Non-pigmented ciliary epithelial cell (primary cell): ENCODE measurements around the gene TCEAL4.

Source experiments
- DNase-seq: peaks from one replicate; pipeline ENCODE4 v3.0.0-alpha.2; 2010; ENCODE audit warnings: low read depth

Gene TCEAL4

DNA sequence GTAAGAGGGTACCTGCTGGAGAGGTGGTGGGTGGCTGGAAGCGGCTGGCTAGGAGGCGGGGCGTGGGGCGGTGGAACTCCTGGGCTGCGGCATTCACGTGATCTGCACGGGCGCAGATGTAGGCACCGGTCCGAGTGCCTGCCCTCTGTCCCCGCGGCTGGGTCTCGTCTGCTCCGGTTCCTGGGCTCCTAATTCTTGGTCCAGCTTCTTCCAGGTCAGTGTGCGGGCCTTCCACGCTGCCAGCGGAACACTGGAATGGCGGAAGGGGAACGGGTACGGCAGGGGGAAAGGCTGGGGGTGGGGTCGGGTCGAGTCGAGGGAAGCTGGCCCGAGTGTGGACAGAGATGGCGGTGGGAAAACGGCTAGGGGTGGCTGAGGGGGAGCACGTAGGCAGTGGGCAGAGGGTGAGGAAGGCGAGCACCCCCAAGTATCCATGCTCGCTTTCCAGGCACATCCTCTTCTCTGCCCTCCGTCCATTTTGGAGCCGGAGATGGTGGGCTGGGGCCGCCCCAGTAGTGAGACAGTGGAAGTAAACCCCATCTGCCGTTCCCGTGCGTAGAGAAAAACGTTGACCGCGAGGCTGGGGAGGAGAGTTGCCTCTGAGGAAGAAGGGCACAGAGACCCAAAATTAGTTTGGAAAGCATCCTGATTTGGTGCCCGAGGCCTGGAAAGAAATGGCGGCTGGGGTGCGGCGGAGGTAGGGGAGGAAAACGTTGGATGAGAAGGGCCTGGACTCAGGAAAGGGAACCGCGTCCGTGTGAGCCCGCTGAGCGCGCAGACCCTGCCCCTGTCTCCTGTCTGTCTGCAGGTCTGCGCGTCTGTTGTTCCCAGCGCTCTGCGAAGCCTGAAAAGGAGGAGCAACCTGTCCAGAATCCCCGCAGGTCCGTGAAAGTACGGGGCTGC, at the start of gene TCEAL4:
TCEAL4 (plus strand) TSS at position 105 of the 903 bp plus-strand sequence. CDS start 1,161 bp downstream, outside the sequence.
- no peak for DNase-seq

DNA sequence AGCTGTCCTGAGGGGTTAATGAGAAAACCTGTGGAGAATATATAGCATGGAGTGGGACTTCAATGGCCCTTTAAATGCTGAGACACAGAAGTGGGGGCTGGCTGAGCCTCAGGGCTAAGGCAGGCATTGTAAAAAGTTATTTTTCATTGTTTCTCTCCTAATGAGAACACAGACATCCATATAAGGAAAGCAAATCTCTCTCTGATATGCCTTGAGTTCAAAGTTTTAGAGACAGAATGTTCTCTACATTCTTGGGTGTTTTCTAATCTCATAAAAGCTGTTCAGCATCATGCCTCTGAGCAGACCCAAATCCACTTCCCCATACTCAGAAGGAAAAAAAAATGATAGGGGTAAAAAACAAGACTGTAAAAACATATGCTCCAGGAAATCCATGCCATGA, 49.2 kb upstream of the TCEAL4 start:
- no peak for DNase-seq

DNA sequence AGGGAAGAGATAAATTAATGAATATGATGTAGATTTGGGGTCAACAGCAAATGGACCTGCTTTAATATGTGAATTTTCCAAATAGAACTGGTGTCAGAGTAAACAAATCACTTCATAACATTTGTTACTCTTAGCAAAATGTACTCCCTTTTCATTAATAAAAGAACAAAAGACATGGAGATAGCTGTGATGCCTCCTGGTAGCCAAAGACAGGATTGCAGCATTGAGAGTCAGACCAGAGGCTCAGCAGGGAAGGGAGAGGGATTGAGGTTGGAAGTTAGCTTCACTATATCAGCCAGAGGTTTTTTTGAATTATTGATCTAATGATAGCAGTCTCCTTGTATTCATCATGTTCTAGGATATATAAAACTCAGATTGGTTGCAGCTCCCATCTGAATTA, 48.6 kb upstream of the TCEAL4 start:
- DNase-seq: no peak

DNA sequence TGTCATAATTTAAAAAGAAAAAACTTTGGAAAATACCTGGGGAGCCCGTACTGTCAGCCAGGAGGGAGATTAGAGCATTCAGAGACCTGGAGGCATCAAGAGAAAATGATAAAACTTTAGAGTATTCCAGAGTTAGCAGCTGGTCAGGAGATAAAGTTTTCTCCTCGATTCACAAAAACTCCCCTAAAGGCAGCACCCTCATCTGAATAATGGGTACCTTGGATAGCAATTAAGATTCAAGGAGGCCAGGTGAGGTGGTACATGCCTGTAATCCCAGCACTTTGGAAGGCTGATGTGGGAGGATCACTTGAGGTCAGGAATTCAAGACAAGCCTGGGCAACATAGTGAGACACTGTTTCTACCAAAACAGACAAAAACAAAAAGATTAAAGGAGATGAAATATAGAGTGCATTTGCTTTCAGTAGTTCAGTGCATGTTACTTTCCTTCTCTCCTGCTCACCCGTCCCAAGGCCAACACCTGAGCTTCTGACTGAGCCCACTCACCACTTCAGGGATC, 47.4 kb upstream of the TCEAL4 start:
- no peak for DNase-seq

DNA sequence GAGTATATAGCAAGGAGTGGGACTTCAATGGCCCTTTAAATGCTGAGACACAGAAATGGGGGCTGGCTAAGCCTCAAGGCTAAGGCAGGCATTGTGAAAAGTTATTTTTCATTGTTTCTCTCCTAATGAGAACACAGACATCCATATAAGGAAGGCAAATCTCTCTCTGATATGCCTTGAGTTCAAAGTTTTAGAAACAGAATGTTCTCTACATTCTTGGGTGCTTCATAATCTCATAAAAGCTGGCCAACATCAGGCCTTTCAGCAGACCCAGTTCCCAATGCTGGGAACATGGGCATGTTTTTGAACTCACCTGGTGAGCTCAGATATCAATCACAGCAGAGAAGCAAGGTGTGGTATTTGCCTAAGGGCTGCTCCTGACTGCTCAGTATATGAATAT, 46.6 kb upstream of the TCEAL4 start:
- DNase-seq: no peak

DNA sequence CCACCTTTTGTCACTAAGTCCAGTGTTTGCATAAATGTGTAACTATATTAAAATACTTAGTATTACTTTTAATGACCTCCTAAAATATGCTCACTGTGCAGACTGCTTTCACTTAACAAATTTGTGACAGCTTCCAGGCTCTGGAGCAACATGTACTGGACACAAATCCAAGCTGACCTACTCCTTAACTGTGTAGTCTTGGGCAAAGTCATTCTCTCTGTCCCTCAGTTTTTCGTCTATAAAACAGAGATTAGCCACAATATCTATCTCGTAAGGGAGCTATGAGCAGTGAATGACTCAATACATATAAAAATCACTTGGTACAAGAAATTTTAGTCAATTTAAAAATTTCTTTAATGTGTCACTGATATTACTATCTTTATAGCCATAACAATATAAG, 45.6 kb upstream of the TCEAL4 start:
- DNase-seq: no peak

DNA sequence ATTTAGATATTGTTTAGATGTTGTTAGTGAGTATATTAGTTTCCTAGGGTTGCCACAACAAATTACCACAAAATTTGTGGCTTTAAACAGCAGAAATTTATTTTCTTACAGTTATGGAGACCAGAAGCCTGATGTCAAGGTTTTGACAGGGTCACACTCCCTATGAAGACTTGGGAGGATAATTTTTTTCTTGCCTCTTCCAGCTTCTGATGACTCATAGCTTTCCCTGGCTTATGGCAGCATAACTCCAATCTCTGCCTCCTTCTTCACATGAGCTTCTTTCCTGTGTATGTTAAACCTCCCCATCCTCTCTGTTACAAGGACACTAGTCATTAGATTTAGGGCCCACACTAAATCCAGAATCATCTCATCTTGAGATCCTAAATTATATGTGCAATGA, 45.2 kb upstream of the TCEAL4 start:
- no peak for DNase-seq

DNA sequence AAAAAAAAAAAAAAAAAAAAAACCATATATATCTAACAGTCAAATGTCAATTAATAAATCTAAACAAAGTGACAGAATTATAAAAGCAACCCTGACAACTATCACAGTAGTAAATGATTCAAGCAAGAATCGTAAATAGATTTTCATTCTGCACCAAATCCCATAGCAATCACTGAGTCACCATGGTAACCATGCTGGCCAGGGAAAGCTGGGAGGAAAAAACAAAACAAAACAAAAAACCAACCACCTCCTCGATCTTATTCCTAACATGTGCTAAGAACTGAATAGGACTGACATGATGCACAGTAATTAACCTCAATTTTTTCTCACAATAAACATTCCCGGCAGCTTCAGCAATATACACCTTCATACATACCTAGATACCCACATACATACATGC, 35.4 kb upstream of the TCEAL4 start:
- no peak for DNase-seq

DNA sequence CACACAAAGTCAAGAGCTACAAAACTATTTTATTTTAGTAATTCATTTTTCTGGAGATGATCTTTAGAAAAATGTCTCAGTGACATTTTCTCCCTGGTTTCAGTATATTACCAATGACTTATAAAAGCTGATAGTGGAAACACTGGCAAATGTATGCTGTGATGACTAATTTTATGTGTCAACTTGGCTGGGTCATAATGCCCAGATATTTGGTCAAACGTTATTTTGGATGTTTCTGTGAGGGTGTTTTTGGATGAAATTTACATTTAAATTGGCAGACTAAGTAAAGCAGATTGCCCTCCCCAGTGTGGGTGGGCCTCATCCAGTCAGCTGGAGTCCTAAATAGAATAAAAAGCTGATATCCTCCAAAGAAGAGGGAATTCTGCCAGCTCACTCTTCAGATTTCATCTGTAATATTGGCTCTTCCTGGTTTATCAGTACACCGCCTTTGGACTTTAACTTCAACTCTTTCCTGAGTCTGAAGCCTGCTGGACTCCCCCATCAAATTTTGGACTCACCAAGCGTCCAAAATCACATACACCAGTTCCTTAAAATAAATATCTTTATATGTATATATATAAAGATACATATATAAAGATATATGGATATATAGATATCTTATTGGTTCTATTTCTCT, 34.8 kb upstream of the TCEAL4 start:
- DNase-seq: no peak

DNA sequence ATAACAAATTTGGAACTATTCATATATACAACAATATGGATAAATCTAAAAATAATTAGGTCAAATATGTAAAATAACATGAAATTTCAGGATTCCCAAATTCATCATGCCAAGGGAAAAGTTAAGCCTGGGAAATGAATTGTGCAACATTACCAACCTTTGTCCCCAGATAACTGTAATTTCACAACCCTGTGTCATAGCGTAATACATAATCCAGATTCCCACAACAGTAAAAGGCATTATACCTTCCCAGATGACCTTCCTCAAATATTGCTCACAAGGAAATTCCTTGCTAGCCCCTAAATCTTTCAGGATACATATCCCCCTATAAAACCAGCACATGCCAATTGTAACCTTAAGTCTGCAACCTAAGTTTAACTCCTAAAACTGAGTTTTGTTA, 33.1 kb upstream of the TCEAL4 start:
- DNase-seq: no peak

DNA sequence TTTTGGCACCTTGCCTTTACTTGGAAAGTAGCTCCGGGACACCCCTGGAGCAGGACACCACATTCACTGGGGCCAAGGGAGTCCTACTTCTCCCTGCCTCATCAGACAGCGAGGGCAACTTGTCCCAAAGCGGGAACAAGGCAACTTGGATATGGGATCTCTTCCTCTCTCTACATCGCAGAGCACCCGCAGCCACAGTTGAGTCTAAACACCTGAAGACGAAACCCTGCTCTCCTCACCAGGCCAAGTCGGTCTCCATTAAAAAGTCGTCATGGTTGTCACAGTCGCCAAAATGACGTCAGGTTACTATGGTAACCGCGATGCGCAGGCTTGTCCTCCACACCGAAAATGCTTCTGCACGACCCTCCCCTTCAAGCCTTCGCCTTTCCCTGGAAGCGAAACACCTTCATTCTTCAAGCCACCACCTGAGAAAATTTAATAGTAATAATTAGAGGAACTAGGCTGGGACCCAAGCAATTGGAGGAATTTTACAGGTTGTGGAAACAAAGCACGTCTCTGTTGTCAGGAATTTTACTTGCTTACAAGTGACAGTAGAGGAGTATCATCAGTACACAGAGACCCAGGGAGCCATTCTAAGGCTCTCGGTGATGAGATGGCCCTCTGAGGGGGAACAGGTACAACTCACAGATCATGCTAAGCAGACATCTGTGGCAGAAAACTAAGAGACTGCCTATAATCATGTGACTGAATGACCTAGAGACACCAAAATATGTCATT, 30.5 kb upstream of the TCEAL4 start:
- no peak for DNase-seq

DNA sequence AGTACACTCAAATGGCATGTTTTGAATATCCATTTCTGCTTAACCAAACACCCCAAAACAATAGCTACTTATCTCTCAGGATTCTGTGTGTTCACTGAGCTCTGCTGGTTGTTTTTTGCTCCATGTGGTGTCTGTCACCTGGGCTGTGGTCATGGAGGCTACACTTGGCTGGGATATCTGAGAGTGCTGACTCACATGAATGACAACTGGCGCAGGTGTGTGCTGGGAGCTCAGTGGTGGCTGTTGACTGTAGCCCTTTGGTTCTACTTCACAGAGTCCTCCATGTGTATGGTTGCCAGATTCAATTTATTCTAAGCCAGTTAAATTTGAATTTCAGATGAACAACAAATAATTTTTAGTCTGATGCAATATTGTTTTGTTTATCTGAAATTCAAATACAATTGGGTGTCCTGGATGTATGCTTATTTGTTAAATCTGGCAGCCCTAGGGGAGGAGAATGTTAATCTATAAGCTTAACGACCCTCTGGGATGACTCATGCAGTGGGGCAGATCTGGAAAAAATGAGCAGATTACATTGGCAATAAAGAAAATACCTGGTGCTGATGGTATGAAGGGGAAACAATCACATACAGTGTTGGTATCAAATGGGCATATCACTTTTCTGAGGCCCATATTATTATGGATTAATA, 28.2 kb upstream of the TCEAL4 start:
- no peak for DNase-seq

DNA sequence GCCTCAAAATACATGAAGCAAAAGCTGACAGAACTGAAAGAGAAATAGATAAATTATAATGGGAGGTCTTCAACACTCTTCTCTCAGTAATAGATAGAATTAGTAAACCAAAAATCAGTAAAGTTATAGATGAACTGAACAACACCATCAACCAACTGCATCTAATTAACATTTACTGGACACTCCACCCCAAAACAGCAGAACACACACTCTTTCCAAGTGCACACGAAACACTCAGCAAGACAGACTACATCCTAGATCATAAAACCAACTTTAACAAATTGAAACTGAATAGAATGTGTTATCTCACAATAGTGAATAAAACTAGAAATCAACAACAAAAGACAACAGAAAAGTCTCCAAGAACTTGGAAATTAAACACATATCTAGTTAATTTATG, 25.1 kb upstream of the TCEAL4 start:
- no peak for DNase-seq

DNA sequence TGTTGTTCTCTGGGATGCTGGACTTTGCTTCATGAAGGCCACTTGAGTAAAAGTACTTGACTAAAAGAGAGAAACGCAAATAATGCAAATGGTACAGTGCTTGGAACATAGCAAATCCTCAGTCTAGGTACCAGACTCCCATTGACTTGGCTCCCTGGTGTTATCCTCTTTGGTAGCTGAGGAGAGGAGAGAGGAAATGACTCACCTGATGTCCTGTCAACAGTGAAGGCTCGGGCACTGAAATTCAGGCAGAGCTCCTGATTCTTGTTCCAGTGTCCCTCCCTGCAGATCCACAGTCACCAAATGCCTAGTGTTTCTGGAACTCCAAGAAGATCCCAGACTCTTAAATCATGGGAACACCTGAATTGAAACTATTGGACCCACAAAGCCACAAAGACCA, 22.5 kb upstream of the TCEAL4 start:
- DNase-seq: no peak

DNA sequence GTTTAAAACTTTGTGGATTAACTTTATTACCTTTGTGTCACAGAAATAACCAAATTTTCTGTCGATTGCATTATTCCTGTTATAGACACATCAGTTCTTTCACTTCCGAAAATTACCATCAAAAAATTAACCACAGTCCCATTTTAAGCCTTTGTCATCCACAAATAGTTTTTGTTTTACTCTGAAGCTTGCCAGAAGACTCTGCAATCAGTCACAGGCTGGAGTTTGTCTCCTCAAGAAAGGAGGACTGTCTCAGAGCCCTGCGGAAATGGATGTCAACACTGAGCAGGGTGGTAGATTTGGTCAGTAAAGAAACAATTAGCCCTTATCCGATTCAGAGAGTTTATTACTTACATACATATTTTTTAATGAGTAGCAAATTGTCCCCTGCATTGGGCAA, 20.1 kb upstream of the TCEAL4 start:
- no peak for DNase-seq

DNA sequence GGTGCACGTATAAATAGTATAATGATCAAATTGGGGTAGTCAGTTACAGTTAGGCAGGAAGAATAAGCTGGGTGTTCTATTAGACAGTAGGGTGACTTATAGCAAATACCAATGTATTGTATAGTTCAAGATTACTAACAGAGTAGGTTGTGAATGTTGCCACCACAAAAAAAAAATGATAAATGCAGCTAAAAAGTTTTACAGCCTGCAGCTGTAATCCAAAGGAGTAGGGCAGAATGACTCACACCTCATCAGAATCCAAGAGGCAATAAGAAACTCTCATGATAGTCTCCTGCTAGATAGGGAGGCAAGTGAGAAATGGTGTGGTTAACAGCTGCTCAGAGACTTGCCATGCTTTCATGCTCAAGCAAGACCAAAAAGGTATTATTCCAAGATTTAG, 19.6 kb upstream of the TCEAL4 start:
- DNase-seq: peak; percentile 23

DNA sequence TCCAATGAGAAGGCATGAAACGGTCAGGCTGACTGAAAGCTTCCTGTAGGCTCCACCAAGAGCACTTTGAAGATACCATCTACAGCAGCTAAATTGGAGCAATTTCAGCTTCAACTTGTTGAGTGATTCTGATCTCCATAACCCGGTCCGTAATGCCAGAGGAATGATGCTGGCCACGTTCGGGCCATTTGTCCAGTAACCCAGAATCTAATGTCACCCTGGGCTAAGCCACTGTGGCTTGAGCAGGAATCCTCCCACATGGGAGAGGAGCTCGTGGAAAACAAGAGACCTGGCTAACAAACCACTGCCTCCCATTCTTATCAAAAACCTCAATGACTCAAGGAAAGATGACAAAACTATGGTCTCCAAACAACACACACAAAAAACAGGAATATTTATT, 14.2 kb upstream of the TCEAL4 start:
- no peak for DNase-seq

DNA sequence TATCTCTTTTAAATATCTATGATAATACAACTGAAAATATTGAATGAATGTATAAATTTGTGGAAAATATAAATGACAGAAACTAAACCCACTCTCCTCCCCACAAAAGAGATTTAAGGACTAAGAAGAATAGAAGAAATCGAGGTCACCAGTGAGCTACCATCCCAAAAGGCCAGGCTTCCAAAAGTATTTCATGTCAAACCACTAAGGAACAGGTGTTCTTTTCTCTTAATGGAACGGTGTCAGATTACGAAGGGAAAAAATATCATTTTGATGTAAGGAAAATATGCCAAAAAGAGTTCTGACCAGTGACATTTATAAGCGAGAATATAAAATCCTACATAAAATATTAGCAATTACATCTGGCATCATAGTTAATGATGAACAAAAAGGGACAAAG, 13.6 kb upstream of the TCEAL4 start:
- no peak for DNase-seq

DNA sequence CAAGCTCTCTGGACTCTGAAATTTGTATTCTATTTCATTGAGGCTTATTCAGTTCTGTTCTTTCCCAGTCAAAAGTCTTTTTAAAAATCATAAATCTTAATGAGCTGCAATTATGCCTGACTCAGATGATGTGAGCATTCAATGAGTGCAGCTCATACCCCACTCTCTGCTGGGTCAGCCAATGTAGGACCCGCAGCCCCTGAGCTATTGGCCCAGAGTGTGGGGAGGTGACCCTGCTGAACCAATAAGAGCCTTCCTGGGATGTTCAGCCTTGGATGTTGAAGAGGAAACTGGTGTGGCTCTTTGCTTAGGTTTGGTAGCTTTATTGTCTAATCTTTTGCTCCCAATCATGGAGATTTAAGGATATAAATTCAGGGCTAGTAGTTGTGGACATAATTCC, 12.1 kb upstream of the TCEAL4 start:
- DNase-seq: no peak

DNA sequence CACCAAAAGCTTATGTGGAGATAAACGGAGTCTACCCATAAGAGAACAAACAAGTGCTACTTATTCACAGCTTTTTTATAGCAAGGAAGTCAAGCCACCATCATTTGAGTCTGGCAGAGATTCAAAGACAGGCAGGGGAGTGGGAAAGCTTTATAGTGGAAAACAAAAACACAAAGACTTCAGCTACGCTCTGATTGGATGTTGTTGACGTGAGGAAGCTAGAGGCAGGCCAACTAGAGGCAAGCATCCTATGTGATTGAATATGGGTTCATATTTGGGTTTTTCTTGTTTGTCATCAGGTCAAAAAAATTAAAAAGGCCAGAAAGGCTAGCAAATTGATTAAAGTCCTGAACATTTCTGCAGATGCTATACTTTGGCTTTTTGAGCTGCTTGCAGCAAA, 719 bp upstream of the TCEAL4 start:
- no peak for DNase-seq

DNA sequence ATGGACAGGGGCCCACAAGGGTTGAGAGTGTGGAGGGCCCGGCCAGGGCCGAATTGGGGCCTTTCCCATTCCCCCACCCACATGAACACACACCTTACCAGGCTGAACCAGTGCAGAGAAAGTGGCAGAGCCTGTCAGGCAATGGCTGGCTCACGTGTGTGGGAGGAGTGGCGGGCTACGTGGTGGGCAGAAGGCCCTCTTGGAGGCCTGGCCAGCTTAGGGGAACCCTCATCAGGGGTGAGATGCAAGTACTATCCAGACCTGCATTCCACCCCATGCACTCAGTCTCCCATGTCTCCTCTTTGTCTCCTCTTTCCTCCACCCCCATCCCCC, 965 bp downstream of the TCEAL4 start:
- no peak for DNase-seq

DNA sequence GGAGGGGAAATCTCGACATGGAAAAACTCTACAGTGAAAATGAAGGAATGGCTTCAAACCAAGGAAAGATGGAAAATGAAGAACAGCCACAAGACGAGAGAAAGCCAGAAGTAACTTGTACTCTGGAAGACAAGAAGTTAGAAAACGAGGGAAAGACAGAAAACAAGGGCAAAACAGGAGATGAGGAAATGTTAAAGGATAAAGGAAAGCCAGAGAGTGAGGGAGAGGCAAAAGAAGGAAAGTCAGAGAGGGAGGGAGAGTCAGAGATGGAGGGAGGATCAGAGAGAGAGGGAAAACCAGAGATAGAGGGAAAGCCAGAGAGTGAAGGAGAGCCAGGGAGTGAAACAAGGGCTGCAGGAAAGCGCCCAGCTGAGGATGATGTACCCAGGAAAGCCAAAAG, 1.3 kb downstream of the TCEAL4 start:
- DNase-seq: no peak
